Effector memory CD8-positive, alpha-beta T cell (primary cell): ENCODE data around the gene MYO7A.
A peak's percentile ranks its signal among the peaks of the same experiment; 100 is the strongest.

Source experiments
- ATAC-seq: fragments of 150-1000 bp; cut with Tn5 transposase; replicated peaks from 2 replicates; pipeline ENCODE4 v1.10.0; 2021; ENCODE audit warnings: mild to moderate bottlenecking, moderate library complexity
- DNase-seq, 3 experiments: peaks; one replicate each; pipeline ENCODE4 v3.0.0; 2021
- H3K27ac Mint-ChIP-seq, 2 donors: one replicate each; pipeline ENCODE4 v1.8.0; 2022; ENCODE audit warnings: mild to moderate bottlenecking in 2 of 2, mixed read lengths in 2 of 2, moderate library complexity in 2 of 2
- H3K27me3 Mint-ChIP-seq, 2 donors: one replicate each; pipeline ENCODE4 v1.8.0; 2022; ENCODE audit warnings: mixed read lengths in 2 of 2
- H3K36me3 Mint-ChIP-seq: one replicate; pipeline ENCODE4 v1.8.0; 2022; ENCODE audit warnings: mild to moderate bottlenecking, moderate library complexity, mixed read lengths; ENCODE audit not compliant: insufficient read depth
- H3K4me1 Mint-ChIP-seq, 2 donors: one replicate each; pipeline ENCODE4 v1.8.0; 2022; ENCODE audit warnings: low read depth in 2 of 2, mixed read lengths in 2 of 2
- H3K4me3 Mint-ChIP-seq, 2 donors: one replicate each; pipeline ENCODE4 v1.8.0; 2022; ENCODE audit warnings: mild to moderate bottlenecking in 2 of 2, mixed read lengths in 2 of 2, moderate library complexity in 2 of 2
- H3K9me3 Mint-ChIP-seq, 2 donors: one replicate each; pipeline ENCODE4 v1.8.0; 2022; ENCODE audit warnings: mixed read lengths in 2 of 2

The MYO7A gene

GRCh38 chr11:77154381-77155081 lies 26.5 kb downstream of the MYO7A start:
- Mint-ChIP-seq H3K27me3 (peaks cover 0 to 8% of the 10 kb centered on the region in 2 donors), H3K4me3 (peak overlapping the region; percentile 37 to 75), H3K36me3 (peaks cover 14% of the 10 kb centered on the region), H3K27ac (peak overlapping the region; percentile 26 to 77), H3K9me3 (no peaks in the 10 kb centered on the region), H3K4me1 (peaks cover 29 to 45% of the 10 kb centered on the region in 2 donors)
- DNase-seq, result no peak
- ATAC-seq, result peak; percentile 25

DNA sequence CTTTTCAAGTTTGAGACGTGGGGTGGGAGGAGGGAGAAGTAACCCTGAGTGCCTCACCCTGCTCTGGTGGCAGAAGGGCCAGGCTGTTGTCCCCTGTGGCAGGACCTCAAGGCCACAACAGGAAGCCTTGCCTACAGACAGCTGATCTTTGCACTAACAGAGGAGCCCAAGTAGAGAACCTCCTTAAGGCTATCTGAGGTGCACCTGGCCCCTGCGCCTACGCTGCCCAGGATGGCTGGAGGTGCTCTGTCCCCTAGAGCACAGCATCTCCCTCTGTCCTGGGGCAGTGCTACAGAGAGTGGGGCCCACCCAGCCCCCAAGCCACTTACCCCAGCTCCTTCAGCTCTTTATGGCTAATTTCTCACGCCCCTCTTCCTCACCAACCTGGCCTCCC lies 27.0 kb downstream of the MYO7A start:
- peaks cover 0 to 8% of the 10 kb centered on the region in 2 donors for H3K27me3 Mint-ChIP-seq
- H3K27ac Mint-ChIP-seq, result peak overlapping the region; percentile 26 to 77
- peaks cover 14% of the 10 kb centered on the region for H3K36me3 Mint-ChIP-seq
- DNase-seq, result no peak
- no peaks in the 10 kb centered on the region for H3K9me3 Mint-ChIP-seq
- ATAC-seq, result peak; percentile 20
- peaks cover 29 to 45% of the 10 kb centered on the region in 2 donors for H3K4me1 Mint-ChIP-seq
- peak overlapping the region in 1 of 2 donors; percentile 29 for H3K4me3 Mint-ChIP-seq

- Mint-ChIP-seq H3K4me3 (peak overlapping the region in 1 of 2 donors; percentile 29), H3K27me3 (peaks cover 0 to 8% of the 10 kb centered on the region in 2 donors), H3K27ac (no peak overlapping the region), H3K4me1 (peaks cover 29 to 45% of the 10 kb centered on the region in 2 donors), H3K9me3 (no peaks in the 10 kb centered on the region), H3K36me3 (peaks cover 14% of the 10 kb centered on the region)
- DNase-seq (no peak), ATAC-seq (no peak)
Observed at GRCh38 chr11:77155556-77156130, 27.6 kb downstream of the MYO7A start.

GRCh38 chr11:77156396-77157195 lies 28.6 kb downstream of the MYO7A start:
- H3K36me3 Mint-ChIP-seq, result peaks cover 14% of the 10 kb centered on the region
- H3K27me3 Mint-ChIP-seq, result peaks cover 0 to 8% of the 10 kb centered on the region in 2 donors
- DNase-seq (no peak), ATAC-seq (no peak)
- no peak overlapping the region for H3K27ac Mint-ChIP-seq
- H3K9me3 Mint-ChIP-seq, result no peaks in the 10 kb centered on the region
- H3K4me1 Mint-ChIP-seq, result peaks cover 25 to 39% of the 10 kb centered on the region in 2 donors
- no peak overlapping the region for H3K4me3 Mint-ChIP-seq

DNA sequence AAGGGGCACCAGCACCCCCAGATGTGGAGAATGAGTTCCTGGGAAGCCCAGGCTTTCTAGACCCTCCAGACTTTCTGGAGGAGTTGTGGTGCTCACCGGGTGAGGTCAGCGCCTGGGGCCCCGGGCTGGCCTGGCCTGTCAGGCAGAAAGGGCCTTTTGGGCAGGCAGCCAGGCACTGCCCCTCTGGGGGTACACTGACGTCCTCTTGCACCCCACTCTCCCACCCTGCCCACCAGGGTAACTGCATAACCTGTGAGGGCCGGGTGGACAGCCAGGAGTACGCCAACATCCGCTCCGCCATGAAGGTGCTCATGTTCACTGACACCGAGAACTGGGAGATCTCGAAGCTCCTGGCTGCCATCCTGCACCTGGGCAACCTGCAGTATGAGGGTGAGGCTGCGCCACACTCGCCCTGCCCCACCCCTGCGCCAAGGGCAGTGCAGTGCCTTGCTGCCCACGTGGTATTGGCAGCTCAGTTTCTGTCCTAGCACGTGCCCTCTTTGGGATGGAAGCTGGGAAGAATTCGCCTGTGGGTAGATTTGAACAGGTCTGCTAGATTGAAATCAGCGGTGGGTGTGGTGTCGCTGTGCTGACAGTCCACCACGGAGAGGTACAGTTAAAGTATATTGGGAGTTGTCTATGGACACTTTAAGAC lies 30.1 kb downstream of the MYO7A start:
- Mint-ChIP-seq H3K4me1 (peaks cover 10 to 24% of the 10 kb centered on the region in 2 donors), H3K36me3 (peaks cover 2% of the 10 kb centered on the region), H3K9me3 (no peaks in the 10 kb centered on the region), H3K27ac (peak overlapping the region in 1 of 2 donors; percentile 12), H3K27me3 (peaks cover 0 to 8% of the 10 kb centered on the region in 2 donors), H3K4me3 (no peak overlapping the region)
- ATAC-seq (no peak), DNase-seq (no peak)

- Mint-ChIP-seq H3K9me3 (no peaks in the 10 kb centered on the region), H3K36me3 (no peaks in the 10 kb centered on the region), H3K27ac (no peak overlapping the region), H3K4me3 (no peak overlapping the region), H3K27me3 (peaks cover 0 to 8% of the 10 kb centered on the region in 2 donors), H3K4me1 (peaks cover 4 to 13% of the 10 kb centered on the region in 2 donors)
- ATAC-seq, result no peak
- no peak for DNase-seq
Observed at GRCh38 chr11:77159219-77159936, 31.3 kb downstream of the MYO7A start.

GRCh38 chr11:77159937-77160495 lies 32.0 kb downstream of the MYO7A start:
- Mint-ChIP-seq H3K27ac (no peak overlapping the region), H3K27me3 (peaks cover 0 to 8% of the 10 kb centered on the region in 2 donors), H3K36me3 (no peaks in the 10 kb centered on the region), H3K9me3 (no peaks in the 10 kb centered on the region), H3K4me1 (peaks cover 4 to 8% of the 10 kb centered on the region in 2 donors), H3K4me3 (no peak overlapping the region)
- ATAC-seq (no peak), DNase-seq (no peak)

DNA sequence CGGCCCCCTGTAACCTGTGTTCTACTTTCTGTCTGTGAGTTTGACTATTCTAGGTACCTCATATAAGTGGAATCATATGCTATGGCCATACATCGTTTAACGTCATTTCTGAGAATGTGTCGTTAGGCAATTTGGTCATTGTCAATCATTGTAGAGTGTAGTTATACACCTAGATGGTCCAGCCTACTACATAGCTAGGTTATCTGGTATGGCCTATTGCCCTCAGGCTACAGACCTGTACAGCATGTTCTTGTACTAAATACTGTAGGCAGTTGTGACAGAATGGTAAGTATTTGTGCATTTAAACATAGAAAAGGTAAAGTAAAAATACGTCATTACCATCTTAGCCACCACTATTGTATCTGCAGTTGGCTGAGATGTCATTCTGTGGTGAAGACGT lies 35.2 kb downstream of the MYO7A start:
- H3K4me3 Mint-ChIP-seq, result no peak overlapping the region
- ATAC-seq (no peak), DNase-seq (no peak)
- no peaks in the 10 kb centered on the region for H3K36me3 Mint-ChIP-seq
- H3K27ac Mint-ChIP-seq, result no peak overlapping the region
- no peaks in the 10 kb centered on the region for H3K4me1 Mint-ChIP-seq
- no peaks in the 10 kb centered on the region for H3K9me3 Mint-ChIP-seq
- H3K27me3 Mint-ChIP-seq, result peaks cover 0 to 16% of the 10 kb centered on the region in 2 donors

DNA sequence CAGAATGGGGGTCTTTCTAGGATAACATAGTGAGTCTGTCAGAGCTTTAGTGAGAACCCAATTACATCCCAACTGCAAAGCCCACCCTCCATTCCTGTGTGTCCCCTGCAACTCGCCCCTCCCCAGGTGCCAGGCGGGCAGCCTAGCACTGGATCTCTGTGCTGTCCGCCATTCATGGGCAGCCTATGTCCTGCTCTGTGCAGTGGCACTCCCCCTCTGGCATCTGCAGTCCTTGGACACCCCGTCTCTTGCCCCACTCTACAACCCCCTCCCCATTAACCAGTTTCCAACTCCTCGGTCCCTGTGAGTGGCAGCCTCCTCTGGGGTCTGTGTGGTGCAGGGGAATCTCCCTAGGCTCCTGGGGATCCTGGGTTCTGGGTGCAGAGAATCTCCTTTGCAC lies 37.0 kb downstream of the MYO7A start:
- DNase-seq (no peak), ATAC-seq (no peak)
- Mint-ChIP-seq H3K9me3 (no peaks in the 10 kb centered on the region), H3K4me3 (no peak overlapping the region), H3K27ac (no peak overlapping the region), H3K27me3 (peaks cover 0 to 8% of the 10 kb centered on the region in 2 donors), H3K4me1 (no peaks in the 10 kb centered on the region), H3K36me3 (no peaks in the 10 kb centered on the region)

DNA sequence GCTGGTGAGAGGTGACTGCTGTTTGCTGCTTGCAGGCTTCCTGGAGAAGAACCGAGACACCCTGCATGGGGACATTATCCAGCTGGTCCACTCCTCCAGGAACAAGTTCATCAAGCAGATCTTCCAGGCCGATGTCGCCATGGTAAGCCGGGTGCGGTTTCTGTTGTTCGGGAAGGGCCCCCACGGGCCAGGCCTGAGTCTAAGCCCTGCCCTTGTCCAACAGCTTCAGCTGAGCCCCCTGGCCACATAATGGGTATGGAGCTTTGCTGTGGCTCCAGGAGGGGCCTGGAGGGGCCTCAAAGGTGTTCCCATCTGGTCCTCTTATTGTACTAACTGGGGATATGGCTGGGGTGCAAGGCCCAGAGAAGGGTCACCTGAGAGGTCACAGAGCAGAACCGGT lies 38.0 kb downstream of the MYO7A start:
- ATAC-seq (no peak), DNase-seq (no peak)
- H3K4me1 Mint-ChIP-seq, result no peaks in the 10 kb centered on the region
- H3K27me3 Mint-ChIP-seq, result peaks cover 0 to 8% of the 10 kb centered on the region in 2 donors
- no peak overlapping the region for H3K27ac Mint-ChIP-seq
- H3K4me3 Mint-ChIP-seq, result no peak overlapping the region
- H3K36me3 Mint-ChIP-seq, result no peaks in the 10 kb centered on the region
- no peaks in the 10 kb centered on the region for H3K9me3 Mint-ChIP-seq

DNA sequence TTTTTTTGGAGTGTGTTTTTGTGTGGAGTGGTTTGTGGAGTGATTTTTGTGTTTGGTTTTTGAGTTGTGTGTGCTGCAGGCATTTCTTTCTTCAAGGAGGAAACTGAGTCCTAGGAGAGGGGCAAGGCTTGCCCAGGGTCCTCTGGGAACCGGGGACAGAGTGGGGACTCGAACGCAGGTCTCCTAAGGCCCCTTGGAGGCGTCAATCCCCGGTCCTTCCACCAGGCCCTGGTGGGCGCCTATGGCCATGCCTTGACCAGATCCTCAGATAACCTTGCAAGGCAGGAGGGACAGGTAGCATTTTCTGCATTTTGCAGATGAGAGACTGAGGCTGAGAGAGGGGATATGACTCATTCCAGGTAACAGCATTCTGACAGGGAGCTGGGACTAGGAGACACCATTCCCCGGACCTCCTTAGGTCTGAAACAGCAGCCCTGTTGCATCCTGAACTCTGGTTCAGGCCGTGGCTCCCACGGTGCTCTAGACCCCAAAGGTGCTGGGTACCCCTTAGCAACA lies 39.1 kb downstream of the MYO7A start:
- peaks cover 0 to 8% of the 10 kb centered on the region in 2 donors for H3K27me3 Mint-ChIP-seq
- no peak for ATAC-seq
- peak overlapping the region in 1 of 2 donors; percentile 65 for H3K27ac Mint-ChIP-seq
- H3K9me3 Mint-ChIP-seq, result no peaks in the 10 kb centered on the region
- DNase-seq, result no peak
- H3K4me1 Mint-ChIP-seq, result no peaks in the 10 kb centered on the region
- no peak overlapping the region for H3K4me3 Mint-ChIP-seq
- no peaks in the 10 kb centered on the region for H3K36me3 Mint-ChIP-seq

GRCh38 chr11:77167791-77168190 lies 39.7 kb downstream of the MYO7A start:
- Mint-ChIP-seq H3K4me1 (no peaks in the 10 kb centered on the region), H3K27ac (no peak overlapping the region), H3K4me3 (no peak overlapping the region), H3K9me3 (no peaks in the 10 kb centered on the region), H3K27me3 (peaks cover 0 to 8% of the 10 kb centered on the region in 2 donors), H3K36me3 (no peaks in the 10 kb centered on the region)
- ATAC-seq, result no peak
- DNase-seq, result no peak
